ENCODE data around the gene ALOX5. TPM values are rescaled to one million over a fixed set of nuclear protein-coding genes. Genes with fewer than 3 reads are reported as not detected.

The ALOX5 gene
- total and polyA plus RNA-seq, 8 donors: 3.2 to 39.6 (median 9.2) TPM

- intact Hi-C loops (cut with DNase I; ENCODE audit: low total_unique reads): no loop called here
- Histone ChIP-seq H3K4me3 (no peak overlapping the region), H3K27ac (no peak overlapping the region), H3K9me3 (no peaks in the 10 kb centered on the region), H3K36me3 (peaks cover 0 to 17% (median 0%) of the 10 kb centered on the region in 4 donors), H3K27me3 (peaks cover 0 to 21% (median 0%) of the 10 kb centered on the region in 3 donors), H3K4me1 (peaks cover 0 to 9% (median 0%) of the 10 kb centered on the region in 4 donors)
- no peak for DNase-seq
- TF ChIP-seq POLR2A (IDR thresholded peaks at IDR 0.05) (no peak), POLR2AphosphoS5 (IDR thresholded peaks at IDR 0.05) (no peak), EP300 (IDR thresholded peaks at IDR 0.05) (no peak), CTCF (IDR thresholded peaks at IDR 0.05) (no peak)
- 75 to 83% (median 79%) methylated on average over 13 of the region's 13 CpGs for WGBS, 5 donors
These were observed 67.5 kb downstream of the ALOX5 start for GRCh38 chr10:45441239-45442190.

DNA sequence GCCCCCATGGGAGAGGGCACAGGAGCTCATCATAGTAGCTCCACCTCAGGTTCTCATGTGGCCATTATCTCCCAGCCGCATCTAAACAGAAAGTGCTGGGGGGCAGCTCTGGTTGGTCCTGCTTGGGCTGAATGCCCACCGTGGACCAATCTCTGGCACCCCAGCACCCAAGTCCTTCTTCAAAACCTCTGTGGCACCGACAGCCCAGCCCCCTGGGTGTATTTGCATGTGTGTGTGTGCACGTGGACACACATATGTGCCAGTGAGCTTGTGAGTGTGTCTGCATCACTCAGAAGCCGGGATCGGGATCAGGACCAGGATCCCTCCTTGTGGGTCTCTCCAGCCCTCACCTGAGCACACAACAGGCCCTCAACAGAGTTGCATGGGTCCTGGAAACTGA lies 68.2 kb downstream of the ALOX5 start:
- peaks cover 0 to 9% (median 0%) of the 10 kb centered on the region in 4 donors for H3K4me1 ChIP-seq
- intact Hi-C loops (cut with DNase I; ENCODE audit: low total_unique reads): no loop called here
- DNase-seq: no peak
- H3K9me3 ChIP-seq: no peaks in the 10 kb centered on the region
- 80 to 88% (median 85%) methylated on average over 2 to 6 of the region's 6 CpGs for WGBS, 5 donors
- H3K27ac ChIP-seq: no peak overlapping the region
- H3K4me3 ChIP-seq: no peak overlapping the region
- peaks cover 0 to 21% (median 0%) of the 10 kb centered on the region in 3 donors for H3K27me3 ChIP-seq
- peaks cover 0 to 17% (median 0%) of the 10 kb centered on the region in 4 donors for H3K36me3 ChIP-seq
- TF ChIP-seq CTCF (IDR thresholded peaks at IDR 0.05): no peak
- TF ChIP-seq POLR2AphosphoS5 (IDR thresholded peaks at IDR 0.05): no peak
- TF ChIP-seq POLR2A (IDR thresholded peaks at IDR 0.05): no peak
- no peak for TF ChIP-seq EP300 (IDR thresholded peaks at IDR 0.05)

DNA sequence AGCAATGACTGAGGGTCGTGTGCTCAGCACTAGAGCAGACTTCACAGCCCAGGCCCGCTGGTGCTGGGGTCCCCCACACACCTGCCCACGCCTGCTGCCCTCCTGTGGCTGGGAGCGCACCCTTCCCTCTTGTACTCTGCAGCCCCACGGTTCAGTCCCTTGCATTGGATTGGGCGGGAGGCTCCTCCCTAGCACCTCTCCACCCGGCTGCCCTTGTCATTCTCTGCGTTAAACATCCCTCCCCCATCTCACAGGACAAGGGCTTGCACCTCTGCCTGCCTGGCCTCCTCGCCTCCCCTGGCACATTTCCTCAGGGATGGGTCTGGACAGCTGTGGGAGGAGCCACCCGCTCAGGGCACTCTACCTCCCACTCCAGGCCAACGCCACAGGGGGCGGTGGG lies 68.6 kb downstream of the ALOX5 start:
- H3K36me3 ChIP-seq: peaks cover 0 to 17% (median 0%) of the 10 kb centered on the region in 4 donors
- no peak overlapping the region for H3K27ac ChIP-seq
- intact Hi-C loops (cut with DNase I; ENCODE audit: low total_unique reads): no loop called here
- WGBS, 5 donors: 47 to 66% (median 57%) methylated on average over 8 to 12 of the region's 12 CpGs
- no peaks in the 10 kb centered on the region for H3K9me3 ChIP-seq
- no peak for DNase-seq
- TF ChIP-seq POLR2AphosphoS5 (IDR thresholded peaks at IDR 0.05): no peak
- TF ChIP-seq POLR2A (IDR thresholded peaks at IDR 0.05): no peak
- TF ChIP-seq EP300 (IDR thresholded peaks at IDR 0.05): no peak
- TF ChIP-seq CTCF (IDR thresholded peaks at IDR 0.05): no peak
- H3K27me3 ChIP-seq: peaks cover 0 to 21% (median 0%) of the 10 kb centered on the region in 3 donors
- peaks cover 0 to 9% (median 0%) of the 10 kb centered on the region in 4 donors for H3K4me1 ChIP-seq
- no peak overlapping the region for H3K4me3 ChIP-seq

DNA sequence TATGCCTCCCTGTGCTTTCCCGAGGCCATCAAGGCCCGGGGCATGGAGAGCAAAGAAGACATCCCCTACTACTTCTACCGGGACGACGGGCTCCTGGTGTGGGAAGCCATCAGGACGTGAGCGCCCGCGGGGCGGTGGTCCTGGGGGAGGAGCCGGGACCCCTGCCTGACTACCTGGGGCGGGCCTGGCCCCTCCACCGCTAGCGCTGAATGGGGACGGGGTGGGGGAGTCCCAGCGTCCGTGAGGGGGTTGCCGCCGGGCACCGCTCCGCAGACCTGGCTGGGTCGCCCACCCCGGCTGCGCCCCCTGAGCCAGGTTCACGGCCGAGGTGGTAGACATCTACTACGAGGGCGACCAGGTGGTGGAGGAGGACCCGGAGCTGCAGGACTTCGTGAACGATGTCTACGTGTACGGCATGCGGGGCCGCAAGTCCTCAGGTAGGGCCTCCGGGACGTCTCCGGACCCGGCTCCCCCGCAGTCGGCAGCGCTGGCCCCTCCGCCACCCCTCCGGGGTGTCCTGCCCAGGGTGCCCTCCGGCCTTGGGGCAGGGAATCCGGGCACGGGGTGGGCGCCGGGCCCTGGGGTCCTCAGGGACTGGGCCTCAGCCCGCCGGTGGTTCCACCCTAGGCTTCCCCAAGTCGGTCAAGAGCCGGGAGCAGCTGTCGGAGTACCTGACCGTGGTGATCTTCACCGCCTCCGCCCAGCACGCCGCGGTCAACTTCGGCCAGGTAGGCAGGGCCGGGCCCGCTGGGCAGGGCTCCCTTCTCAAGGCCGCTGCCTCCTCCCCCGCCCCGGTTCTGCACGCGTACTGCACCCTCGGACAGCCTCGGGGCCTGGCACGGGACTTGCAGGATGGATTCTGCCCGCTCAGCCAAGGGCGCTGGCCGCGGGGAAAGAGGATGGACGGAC lies 69.3 kb downstream of the ALOX5 start:
- no peak overlapping the region for H3K27ac ChIP-seq
- peaks cover 0 to 17% (median 0%) of the 10 kb centered on the region in 4 donors for H3K36me3 ChIP-seq
- peaks cover 0 to 6% (median 0%) of the 10 kb centered on the region in 4 donors for H3K4me1 ChIP-seq
- intact Hi-C loops (cut with DNase I; ENCODE audit: low total_unique reads): no loop called here
- peaks cover 0 to 21% (median 0%) of the 10 kb centered on the region in 3 donors for H3K27me3 ChIP-seq
- DNase-seq: no peak
- TF ChIP-seq POLR2AphosphoS5 (IDR thresholded peaks at IDR 0.05): no peak
- no peak for TF ChIP-seq CTCF (IDR thresholded peaks at IDR 0.05)
- TF ChIP-seq POLR2A (IDR thresholded peaks at IDR 0.05): no peak
- no peak for TF ChIP-seq EP300 (IDR thresholded peaks at IDR 0.05)
- no peaks in the 10 kb centered on the region for H3K9me3 ChIP-seq
- WGBS, 5 donors: 90 to 95% (median 94%) methylated on average over 40 to 76 of the region's 76 CpGs
- H3K4me3 ChIP-seq: no peak overlapping the region
